Fibroblast of lung (primary cell): ENCODE measurements around the gene SCAPER. TPM values are rescaled to one million over a fixed set of nuclear protein-coding genes. Genes with fewer than 3 reads are reported as not detected.

Experiments used
- DNase-seq, 2 donors: peaks; one replicate each; pipeline versions ENCODE4 v3.0.0 to v3.0.0-alpha.2; 2010; ENCODE audit warnings: low read depth in 2 of 2
- H2AFZ ChIP-seq: 2 replicates; pipeline ENCODE4 v1.5.1; 2012; ENCODE audit warnings: low read length, control low read depth, inconsistent platforms
- H3K27ac ChIP-seq: 2 replicates; pipeline ENCODE4 v1.5.1; 2011; ENCODE audit warnings: low read length, control low read depth; ENCODE audit not compliant: insufficient read depth
- H3K27me3 ChIP-seq: 2 replicates; pipeline ENCODE4 v1.5.1; 2011; ENCODE audit warnings: mild to moderate bottlenecking, low read length; ENCODE audit not compliant: control insufficient read depth, insufficient read depth
- H3K36me3 ChIP-seq: 2 replicates; pipeline ENCODE4 v1.5.1; 2011; ENCODE audit warnings: low read length; ENCODE audit not compliant: control insufficient read depth, insufficient read depth
- H3K4me1 ChIP-seq: 2 replicates; pipeline ENCODE4 v1.5.1; 2011; ENCODE audit warnings: low read length; ENCODE audit not compliant: control insufficient read depth, insufficient read depth; ENCODE audit errors: extremely low read depth
- H3K4me2 ChIP-seq: 2 replicates; pipeline ENCODE4 v1.5.1; 2011; ENCODE audit warnings: low read length, control low read depth; ENCODE audit not compliant: insufficient read depth; ENCODE audit errors: extremely low read depth
- H3K4me3 ChIP-seq, 4 experiments: fragments of 200-600 bp in 1 of 4; sonication (generic) in 1 of 4; replicated peaks in 1 of 4; 2 replicates each; pipeline ENCODE4 v1.5.1; 2011 to 2016; ENCODE audit warnings: low read length in 4 of 4, low read depth in 3 of 4, mild to moderate bottlenecking in 3 of 4, control low read depth in 2 of 4, inconsistent platforms in 1 of 4, mixed read lengths in 1 of 4; ENCODE audit not compliant: insufficient read depth in 1 of 4; ENCODE audit errors: control extremely low read depth in 1 of 4
- H3K79me2 ChIP-seq: 2 replicates; pipeline ENCODE4 v1.5.1; 2012; ENCODE audit warnings: mild to moderate bottlenecking, low read length, inconsistent platforms; ENCODE audit not compliant: control insufficient read depth, insufficient read depth
- H3K9ac ChIP-seq: 2 replicates; pipeline ENCODE4 v1.5.1; 2011; ENCODE audit warnings: mild to moderate bottlenecking, low read length, control low read depth; ENCODE audit not compliant: insufficient read depth
- H3K9me3 ChIP-seq: 2 replicates; pipeline ENCODE4 v1.5.1; 2012; ENCODE audit warnings: low read depth, low read length; ENCODE audit not compliant: control insufficient read depth, insufficient read depth
- H4K20me1 ChIP-seq: 2 replicates; pipeline ENCODE4 v1.5.1; 2011; ENCODE audit warnings: low read length; ENCODE audit not compliant: control insufficient read depth, insufficient read depth; ENCODE audit errors: extremely low read depth
- EZH2 ChIP-seq: IDR thresholded peaks from 2 replicates; pipeline ENCODE4 v1.5.1; 2012; ENCODE audit warnings: low read length, control low read depth, mild to moderate bottlenecking; ENCODE audit errors: missing control alignments
- polyA plus RNA-seq, 2 donors: library from polyadenylated mRNA; depleted of rRNA in 1 of 2; stranded (reverse) in 1 of 2; unstranded in 1 of 2; fragments of >200 nt; gene quantifications; 2 replicates each; pipeline ENCODE4 v1.2.1, GENCODE V29; 2011 to 2012; ENCODE audit warnings: missing spikeins in 1 of 2
- total RNA-seq: library from RNA; depleted of rRNA; stranded (reverse); fragments of >200 nt; gene quantifications from 2 replicates; pipeline ENCODE4 v1.2.1, GENCODE V29; 2014
- TF ChIP-seq, protein P1 (sequence below), 2 donors: IDR thresholded peaks in 1 of 2; conservative IDR thresholded peaks in 1 of 2; 1 replicate in 1 of 2; 2 replicates in 1 of 2; pipeline ENCODE4 v1.5.1; 2011 to 2012; ENCODE audit warnings: low read length in 2 of 2, control low read depth in 1 of 2, inconsistent platforms in 1 of 2, low read depth in 1 of 2, mild to moderate bottlenecking in 1 of 2

Gene SCAPER
- total and polyA plus RNA-seq, 2 donors (not counting 1 experiment from before 2014, with no cell fraction given): 2.3 to 9.1 TPM

- Histone ChIP-seq H3K4me1 (no peaks in the 10 kb centered on the region), H3K9ac (no peak overlapping the region), H3K27me3 (no peaks in the 10 kb centered on the region), H3K4me3 (no peak overlapping the region), H4K20me1 (no peaks in the 10 kb centered on the region), H3K9me3 (no peaks in the 10 kb centered on the region), H3K79me2 (no peaks in the 10 kb centered on the region), H3K4me2 (no peak overlapping the region), H2AFZ (no peak overlapping the region), H3K36me3 (no peaks in the 10 kb centered on the region), H3K27ac (no peak overlapping the region)
- DNase-seq: no peak
- TF ChIP-seq, protein P1, sequence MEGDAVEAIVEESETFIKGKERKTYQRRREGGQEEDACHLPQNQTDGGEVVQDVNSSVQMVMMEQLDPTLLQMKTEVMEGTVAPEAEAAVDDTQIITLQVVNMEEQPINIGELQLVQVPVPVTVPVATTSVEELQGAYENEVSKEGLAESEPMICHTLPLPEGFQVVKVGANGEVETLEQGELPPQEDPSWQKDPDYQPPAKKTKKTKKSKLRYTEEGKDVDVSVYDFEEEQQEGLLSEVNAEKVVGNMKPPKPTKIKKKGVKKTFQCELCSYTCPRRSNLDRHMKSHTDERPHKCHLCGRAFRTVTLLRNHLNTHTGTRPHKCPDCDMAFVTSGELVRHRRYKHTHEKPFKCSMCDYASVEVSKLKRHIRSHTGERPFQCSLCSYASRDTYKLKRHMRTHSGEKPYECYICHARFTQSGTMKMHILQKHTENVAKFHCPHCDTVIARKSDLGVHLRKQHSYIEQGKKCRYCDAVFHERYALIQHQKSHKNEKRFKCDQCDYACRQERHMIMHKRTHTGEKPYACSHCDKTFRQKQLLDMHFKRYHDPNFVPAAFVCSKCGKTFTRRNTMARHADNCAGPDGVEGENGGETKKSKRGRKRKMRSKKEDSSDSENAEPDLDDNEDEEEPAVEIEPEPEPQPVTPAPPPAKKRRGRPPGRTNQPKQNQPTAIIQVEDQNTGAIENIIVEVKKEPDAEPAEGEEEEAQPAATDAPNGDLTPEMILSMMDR (conservative IDR thresholded peaks at IDR 0.05 in 1 of 2, IDR thresholded peaks at IDR 0.05 in 1 of 2; ENCODE audit: low read depth in 1 of 2, low read length in 2 of 2): no peak
Observed at GRCh38 chr15:76366714-76367113, 538.4 kb downstream of the SCAPER start.

DNA sequence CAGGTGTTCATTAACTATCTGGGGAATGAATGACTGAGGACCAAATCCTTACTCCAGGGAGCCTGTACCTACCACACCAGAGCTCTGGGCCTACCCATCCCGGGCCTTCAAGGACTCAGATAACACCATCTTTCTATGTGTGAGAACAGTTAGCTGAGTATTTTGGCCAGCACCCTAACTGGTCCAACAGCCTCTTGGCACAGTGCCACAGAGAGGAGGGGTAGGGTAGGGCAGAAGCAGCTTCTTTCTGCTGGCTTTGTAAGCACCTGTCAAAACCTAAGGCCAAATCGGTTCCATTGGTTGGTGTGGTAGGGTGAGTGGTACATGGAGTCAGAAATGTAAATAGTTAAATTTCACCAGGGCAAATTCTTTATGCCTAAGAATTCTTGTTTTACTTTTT is 541.9 kb downstream of the SCAPER start:
- Histone ChIP-seq H3K4me2 (no peak overlapping the region), H3K9ac (no peak overlapping the region), H3K27me3 (no peaks in the 10 kb centered on the region), H2AFZ (no peak overlapping the region), H3K4me1 (no peaks in the 10 kb centered on the region), H3K9me3 (no peaks in the 10 kb centered on the region), H3K79me2 (no peaks in the 10 kb centered on the region), H3K36me3 (no peaks in the 10 kb centered on the region), H4K20me1 (no peaks in the 10 kb centered on the region), H3K27ac (no peak overlapping the region), H3K4me3 (no peak overlapping the region)
- no peak for DNase-seq
- TF ChIP-seq, protein P1 (conservative IDR thresholded peaks at IDR 0.05 in 1 of 2, IDR thresholded peaks at IDR 0.05 in 1 of 2; ENCODE audit: low read depth in 1 of 2, low read length in 2 of 2): no peak
- TF ChIP-seq EZH2: no peak

DNA sequence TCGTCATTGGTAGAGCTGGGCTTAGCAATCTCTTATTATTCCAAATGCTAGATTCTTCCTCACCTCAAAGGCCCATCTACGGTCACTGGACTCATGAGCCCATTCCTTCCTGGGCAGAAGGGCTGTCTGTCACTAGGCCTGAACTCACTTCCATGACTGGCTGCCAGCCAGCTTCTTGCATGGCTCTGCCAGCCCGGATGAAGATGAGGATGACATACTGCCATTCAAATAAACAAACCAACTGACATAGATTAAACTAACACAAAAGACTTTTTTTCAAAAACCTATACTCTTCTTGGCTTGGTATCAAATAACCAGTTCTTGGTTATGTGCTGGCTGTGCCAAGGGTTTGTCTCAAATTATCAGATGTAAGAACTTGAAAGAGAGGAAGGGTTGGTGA is 544.7 kb downstream of the SCAPER start:
- H3K9ac ChIP-seq: no peak overlapping the region
- no peaks in the 10 kb centered on the region for H3K36me3 ChIP-seq
- no peak for TF ChIP-seq EZH2
- TF ChIP-seq, protein P1 (conservative IDR thresholded peaks at IDR 0.05 in 1 of 2, IDR thresholded peaks at IDR 0.05 in 1 of 2; ENCODE audit: low read depth in 1 of 2, low read length in 2 of 2): no peak
- no peak overlapping the region for H3K4me3 ChIP-seq
- DNase-seq: no peak
- no peaks in the 10 kb centered on the region for H3K27me3 ChIP-seq
- no peak overlapping the region for H2AFZ ChIP-seq
- no peak overlapping the region for H3K4me2 ChIP-seq
- H4K20me1 ChIP-seq: no peaks in the 10 kb centered on the region
- H3K9me3 ChIP-seq: no peaks in the 10 kb centered on the region
- H3K79me2 ChIP-seq: no peaks in the 10 kb centered on the region
- H3K4me1 ChIP-seq: no peaks in the 10 kb centered on the region
- no peak overlapping the region for H3K27ac ChIP-seq
